Measurements from ENCODE around the gene STUM. TPM values are rescaled to one million over a fixed set of nuclear protein-coding genes. Genes with fewer than 3 reads are reported as not detected.
"Not testable (repeated sequence)": the region's sequence is repeated elsewhere in the genome, so short reads cannot be mapped to it uniquely, and the experiment has no call there.

STUM gene
- total RNA-seq, 1 donor from 2014 or later = 3.0 TPM

DNA sequence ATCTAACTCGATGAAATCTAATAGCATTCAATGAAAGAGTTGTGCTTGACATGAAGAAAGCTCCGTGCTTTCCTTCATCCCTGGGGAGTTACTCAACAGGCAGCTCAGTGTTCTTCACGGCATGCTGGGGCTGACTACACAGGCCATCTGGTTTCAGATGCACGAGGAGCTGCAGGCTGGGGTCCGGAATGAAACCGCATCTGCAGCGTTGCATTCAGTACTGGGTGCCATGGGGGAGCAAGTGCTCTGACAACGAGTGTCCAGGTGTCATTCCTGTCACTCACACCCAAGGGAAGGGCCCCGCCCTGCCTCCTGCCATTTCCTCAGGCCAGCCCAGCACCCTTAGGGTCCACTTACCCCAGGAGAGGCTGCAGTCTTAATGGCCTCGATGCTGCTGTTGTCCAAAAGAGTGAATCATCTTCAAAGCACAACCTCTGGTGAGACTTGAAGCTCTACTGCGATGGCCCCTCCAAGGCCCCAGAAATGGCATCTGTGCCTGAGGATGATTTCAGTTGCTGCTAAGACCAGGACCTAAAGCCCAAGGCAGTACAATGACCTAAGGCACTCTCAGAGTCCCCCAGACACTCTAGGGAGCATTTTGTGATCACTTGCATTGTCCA is 61.4 kb downstream of the STUM start:
- intact Hi-C loops (cut with DNase I) = loop anchor here (2.0 to 10.0 kb wide), 2 partner anchors 63 to 195 kb away; no protein-coding TSS in a partner anchor

DNA sequence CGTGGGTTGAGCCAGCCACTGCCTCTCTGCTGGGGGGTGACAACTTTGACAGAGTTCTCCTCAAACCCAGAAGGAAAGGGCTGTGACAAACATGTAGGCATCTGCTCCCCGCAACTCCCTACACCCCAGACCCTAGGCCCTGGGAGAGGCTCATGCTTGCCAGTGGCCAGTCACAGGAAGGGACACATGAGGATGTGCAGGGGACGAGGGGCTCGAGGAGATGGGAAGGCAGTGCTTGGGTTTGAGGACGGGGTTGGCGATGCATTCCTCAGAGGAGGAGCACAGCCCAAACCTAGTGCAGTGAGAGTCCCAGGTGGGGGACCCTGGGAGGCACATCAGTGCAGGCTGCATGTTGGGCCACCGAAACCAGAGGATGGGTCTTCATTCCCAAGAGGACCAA is 62.1 kb downstream of the STUM start:
- H3K9me3 ChIP-seq = no peaks in the 10 kb centered on the region
- H3K27me3 ChIP-seq = no peaks in the 10 kb centered on the region
- DNase-seq (ENCODE audit: low spot score in 2 of 2) = no peak
- H3K4me1 ChIP-seq = no peaks in the 10 kb centered on the region
- H3K36me3 ChIP-seq = no peaks in the 10 kb centered on the region
- H3K27ac ChIP-seq = no peak overlapping the region
- TF ChIP-seq, protein P1, sequence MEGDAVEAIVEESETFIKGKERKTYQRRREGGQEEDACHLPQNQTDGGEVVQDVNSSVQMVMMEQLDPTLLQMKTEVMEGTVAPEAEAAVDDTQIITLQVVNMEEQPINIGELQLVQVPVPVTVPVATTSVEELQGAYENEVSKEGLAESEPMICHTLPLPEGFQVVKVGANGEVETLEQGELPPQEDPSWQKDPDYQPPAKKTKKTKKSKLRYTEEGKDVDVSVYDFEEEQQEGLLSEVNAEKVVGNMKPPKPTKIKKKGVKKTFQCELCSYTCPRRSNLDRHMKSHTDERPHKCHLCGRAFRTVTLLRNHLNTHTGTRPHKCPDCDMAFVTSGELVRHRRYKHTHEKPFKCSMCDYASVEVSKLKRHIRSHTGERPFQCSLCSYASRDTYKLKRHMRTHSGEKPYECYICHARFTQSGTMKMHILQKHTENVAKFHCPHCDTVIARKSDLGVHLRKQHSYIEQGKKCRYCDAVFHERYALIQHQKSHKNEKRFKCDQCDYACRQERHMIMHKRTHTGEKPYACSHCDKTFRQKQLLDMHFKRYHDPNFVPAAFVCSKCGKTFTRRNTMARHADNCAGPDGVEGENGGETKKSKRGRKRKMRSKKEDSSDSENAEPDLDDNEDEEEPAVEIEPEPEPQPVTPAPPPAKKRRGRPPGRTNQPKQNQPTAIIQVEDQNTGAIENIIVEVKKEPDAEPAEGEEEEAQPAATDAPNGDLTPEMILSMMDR (IDR thresholded peaks at IDR 0.05) = no peak
- intact Hi-C loops (cut with DNase I) = no loop called here
- no peak overlapping the region for H3K4me3 ChIP-seq

More for the DNA sequence above, 61.4 kb downstream of the STUM start:
- Histone ChIP-seq H3K27me3 (no peaks in the 10 kb centered on the region), H3K4me1 (no peaks in the 10 kb centered on the region), H3K4me3 (no peak overlapping the region), H3K9me3 (no peaks in the 10 kb centered on the region), H3K36me3 (no peaks in the 10 kb centered on the region), H3K27ac (no peak overlapping the region)
- TF ChIP-seq, protein P1 (IDR thresholded peaks at IDR 0.05) = no peak
- no peak for DNase-seq (ENCODE audit: low spot score in 2 of 2)

DNA sequence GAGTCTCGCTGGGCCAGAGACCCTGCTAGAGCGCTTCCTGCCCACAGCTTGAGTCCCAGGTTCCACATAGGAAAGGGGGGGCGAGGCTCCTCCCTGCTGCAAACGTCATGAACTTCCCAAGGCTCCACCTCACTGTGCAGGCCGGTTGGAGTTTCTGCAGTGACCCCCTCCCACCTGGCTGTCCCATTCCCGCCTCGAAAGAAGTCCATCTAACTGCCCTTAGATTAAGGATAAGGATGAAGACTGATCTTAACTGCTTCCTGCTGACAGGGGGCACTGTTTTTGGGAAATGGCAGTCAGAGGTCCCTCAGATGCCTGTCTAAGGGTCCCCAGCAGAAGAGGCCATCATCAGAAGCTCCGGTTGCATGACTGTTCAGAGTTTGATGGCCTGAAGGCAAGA is 62.7 kb downstream of the STUM start:
- no peaks in the 10 kb centered on the region for H3K27me3 ChIP-seq
- H3K4me1 ChIP-seq = no peaks in the 10 kb centered on the region
- intact Hi-C loops (cut with DNase I) = no loop called here
- no peak for DNase-seq (ENCODE audit: low spot score in 2 of 2)
- no peaks in the 10 kb centered on the region for H3K36me3 ChIP-seq
- H3K9me3 ChIP-seq = no peaks in the 10 kb centered on the region
- H3K27ac ChIP-seq = no peak overlapping the region
- TF ChIP-seq, protein P1 (IDR thresholded peaks at IDR 0.05) = no peak
- H3K4me3 ChIP-seq = no peak overlapping the region

DNA sequence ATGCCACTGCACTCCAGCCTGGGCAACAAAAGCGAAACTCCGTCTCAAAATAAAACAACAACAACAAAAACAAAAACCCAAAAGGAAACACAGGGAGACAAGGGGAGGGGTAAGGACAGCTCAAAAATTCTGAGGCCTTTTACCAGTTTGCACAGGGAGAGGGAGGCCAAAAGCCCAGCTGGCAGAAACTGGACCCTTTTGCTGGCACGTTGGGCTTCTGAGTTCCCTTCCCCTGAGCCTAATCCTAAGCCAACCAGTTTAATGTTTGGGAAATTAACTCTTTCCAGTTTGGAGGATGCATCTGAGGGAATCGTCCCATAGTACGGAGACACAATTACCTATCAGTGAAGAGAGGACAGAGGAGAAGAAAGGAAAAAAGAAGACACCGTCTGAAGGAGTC is 63.4 kb downstream of the STUM start:
- H3K4me3 ChIP-seq; intact Hi-C loops (cut with DNase I); H3K27me3 ChIP-seq; H3K27ac ChIP-seq; DNase-seq (ENCODE audit: low spot score in 2 of 2); H3K9me3 ChIP-seq; H3K4me1 ChIP-seq; H3K36me3 ChIP-seq: not testable (repeated sequence)

DNA sequence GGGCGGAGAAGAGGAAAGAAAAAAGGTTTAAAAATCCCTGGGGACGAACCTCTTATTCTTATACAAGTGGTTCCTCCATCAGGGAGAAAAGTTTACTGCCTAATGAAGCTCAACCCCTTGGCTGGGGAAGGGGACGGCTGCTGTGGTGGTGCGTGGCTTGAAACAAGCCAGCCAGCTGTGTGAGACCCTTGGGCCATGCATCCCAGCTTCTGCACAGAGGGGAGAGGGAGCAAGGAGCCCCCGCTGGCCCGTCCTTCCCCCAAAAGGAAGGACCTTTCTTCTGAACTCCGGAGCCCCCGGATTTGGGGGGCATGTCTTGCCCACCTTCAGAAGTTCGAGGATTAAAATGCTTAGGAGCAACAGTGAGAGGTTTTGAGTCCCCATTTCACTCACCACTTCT is 67.3 kb downstream of the STUM start:
- Histone ChIP-seq H3K9me3 (no peaks in the 10 kb centered on the region), H3K27ac (no peak overlapping the region), H3K4me3 (no peak overlapping the region), H3K4me1 (no peaks in the 10 kb centered on the region), H3K27me3 (no peaks in the 10 kb centered on the region), H3K36me3 (no peaks in the 10 kb centered on the region)
- intact Hi-C loops (cut with DNase I) = no loop called here
- TF ChIP-seq, protein P1 (IDR thresholded peaks at IDR 0.05) = no peak
- DNase-seq (ENCODE audit: low spot score in 2 of 2) = no peak

DNA sequence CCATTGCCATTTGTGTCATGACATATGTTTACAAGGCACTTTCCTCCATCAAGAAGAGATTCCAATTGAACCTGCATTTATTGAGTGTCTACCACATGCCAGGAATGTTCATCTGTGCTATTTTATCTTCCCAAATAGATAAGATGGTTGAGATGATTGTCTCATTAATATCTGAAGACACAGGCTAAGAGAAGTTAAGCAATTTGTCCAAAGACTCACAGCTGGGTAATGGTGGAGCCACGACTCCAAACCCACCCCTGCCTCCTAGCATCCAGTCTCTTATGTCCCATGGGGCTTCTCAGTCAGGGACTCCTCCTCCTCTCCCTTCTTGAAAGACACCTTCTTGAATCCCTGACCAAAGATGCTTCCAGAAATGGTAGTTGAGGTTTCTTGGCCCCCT is 68.1 kb downstream of the STUM start:
- Histone ChIP-seq H3K36me3 (no peaks in the 10 kb centered on the region), H3K4me1 (no peaks in the 10 kb centered on the region), H3K27ac (no peak overlapping the region), H3K27me3 (no peaks in the 10 kb centered on the region), H3K4me3 (no peak overlapping the region), H3K9me3 (peaks cover 0 to under 1% of the 10 kb centered on the region in 2 donors)
- no peak for DNase-seq (ENCODE audit: low spot score in 2 of 2)
- intact Hi-C loops (cut with DNase I) = no loop called here
- TF ChIP-seq, protein P1 (IDR thresholded peaks at IDR 0.05) = no peak
